SU-DHL-6 (cell line): Measurements from ENCODE around the gene DHX29.
"Not testable (repeated sequence)": the region's sequence is repeated elsewhere in the genome, so short reads cannot be mapped to it uniquely, and the experiment has no call there.

ENCODE experiments used
- H2AFZ ChIP-seq: fragments of 200-600 bp; sonication (generic); 2 replicates; pipeline ENCODE4 v1.6.1; 2014; ENCODE audit warnings: low read depth, mild to moderate bottlenecking, moderate library complexity, mixed read lengths, antibody characterized with exemption, low read length; ENCODE audit not compliant: severe bottlenecking
- H3F3A ChIP-seq: fragments of 200-600 bp; shearing (Covaris generic); 2 replicates; pipeline ENCODE4 v1.6.0; 2016; ENCODE audit warnings: antibody characterized with exemption, mild to moderate bottlenecking; ENCODE audit not compliant: insufficient read depth
- H3K27ac ChIP-seq: fragments of 200-600 bp; sonication (generic); 2 replicates; pipeline ENCODE4 v1.5.1; 2016; ENCODE audit warnings: low read depth, mild to moderate bottlenecking, low read length, moderate library complexity, mixed read lengths
- H3K27me3 ChIP-seq: fragments of 200-600 bp; sonication (generic), shearing (Covaris generic); 2 replicates; pipeline ENCODE4 v1.6.0; 2014; ENCODE audit warnings: mild to moderate bottlenecking, low read length
- H3K36me3 ChIP-seq: fragments of 200-600 bp; sonication (generic); 2 replicates; pipeline ENCODE4 v1.6.1; 2014; ENCODE audit warnings: mild to moderate bottlenecking, low read length, mixed read lengths
- H3K4me2 ChIP-seq: fragments of 300-600, 200-600 bp; shearing (Covaris generic), sonication (generic); 2 replicates; pipeline ENCODE4 v1.6.0; 2014; ENCODE audit warnings: low read length, low read depth, mild to moderate bottlenecking; ENCODE audit not compliant: poor library complexity, severe bottlenecking
- H3K4me3 ChIP-seq: fragments of 200-600 bp; sonication (generic); 2 replicates; pipeline ENCODE4 v1.5.1; 2014; ENCODE audit warnings: antibody characterized with exemption, low read length, mild to moderate bottlenecking, mixed read lengths; ENCODE audit not compliant: insufficient read depth, poor library complexity, severe bottlenecking
- H3K79me2 ChIP-seq: fragments of 200-600 bp; sonication (generic); 2 replicates; pipeline ENCODE4 v1.6.1; 2014; ENCODE audit warnings: mild to moderate bottlenecking, low read length, moderate library complexity; ENCODE audit not compliant: insufficient read depth
- H3K9ac ChIP-seq: fragments of 200-600 bp; sonication (generic); 2 replicates; pipeline ENCODE4 v1.7.0; 2014; ENCODE audit warnings: mild to moderate bottlenecking, low read length
- H3K9me2 ChIP-seq: fragments of 200-600 bp; sonication (generic); replicated peaks from 2 replicates; pipeline ENCODE4 v1.6.1; 2014; ENCODE audit warnings: low read length; ENCODE audit not compliant: insufficient read depth
- H3K9me3 ChIP-seq: fragments of 200-600 bp; sonication (generic); 2 replicates; pipeline ENCODE4 v1.6.1; 2014; ENCODE audit warnings: low read length, mixed read lengths; ENCODE audit not compliant: insufficient read depth
- H4K20me1 ChIP-seq: fragments of 200-600 bp; sonication (generic); 2 replicates; pipeline ENCODE4 v1.6.1; 2014; ENCODE audit warnings: low read depth, mild to moderate bottlenecking, antibody characterized with exemption, low read length, moderate library complexity, mixed read lengths
- EZH2phosphoT487 ChIP-seq: fragments of 200-600 bp; sonication (generic), shearing (Covaris generic); conservative IDR thresholded peaks from 2 replicates; pipeline ENCODE4 v1.6.1; 2018; ENCODE audit warnings: mild to moderate bottlenecking, antibody characterized with exemption, low read length, moderate library complexity, mixed read lengths
- TF ChIP-seq, protein P1 (sequence below): fragments of 200-600 bp; sonication (generic); IDR thresholded peaks from one replicate; pipeline ENCODE4 v1.5.1; 2017; ENCODE audit warnings: antibody characterized with exemption, mild to moderate bottlenecking, low read length, moderate library complexity; ENCODE audit not compliant: insufficient read depth, poor library complexity, severe bottlenecking

Gene DHX29

DNA sequence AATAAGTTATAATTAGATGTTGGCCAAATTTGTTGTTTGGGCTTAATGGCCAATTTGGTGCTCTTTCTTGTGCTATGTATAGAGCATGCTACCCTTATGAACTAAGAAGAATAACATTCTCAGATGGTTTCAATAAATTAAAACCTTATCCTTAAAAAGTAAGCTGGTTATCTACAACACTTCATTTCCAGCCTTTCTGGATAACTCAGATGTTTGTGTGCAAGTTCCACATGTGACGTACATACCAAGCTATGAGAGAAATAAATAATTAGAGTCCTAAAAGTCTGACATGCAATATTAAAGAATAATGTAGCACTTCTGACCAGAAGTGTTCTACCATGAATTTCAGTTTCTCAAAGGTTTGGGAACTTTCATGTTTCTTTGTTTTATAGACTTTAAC is 12.0 kb upstream of the DHX29 start:
- Histone ChIP-seq H4K20me1 (peaks cover 24% of the 10 kb centered on the region), H3K27ac (no peak overlapping the region), H3F3A (peaks cover 32% of the 10 kb centered on the region)

DNA sequence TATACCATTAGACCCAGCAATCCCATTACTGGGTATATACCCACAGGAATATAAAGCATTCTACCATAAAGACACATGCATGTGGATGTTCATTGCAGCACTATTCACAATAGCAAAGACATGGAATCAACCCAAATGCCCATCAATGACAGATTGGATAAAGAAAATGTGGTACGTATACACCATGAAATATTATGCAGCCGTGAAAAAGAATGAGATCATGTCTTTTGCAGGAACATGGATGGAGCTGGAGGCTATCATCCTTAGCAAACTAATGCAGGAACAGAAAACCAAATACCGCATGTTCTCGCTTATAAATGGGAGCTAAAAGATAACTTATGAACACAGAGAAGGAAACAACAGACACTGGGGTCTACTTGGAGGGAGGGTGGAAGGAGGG is 10.7 kb upstream of the DHX29 start:
- not testable (repeated sequence) for H2AFZ ChIP-seq, H3K9me2 ChIP-seq, H3K4me3 ChIP-seq, H3K9ac ChIP-seq, H3K36me3 ChIP-seq, H3K4me2 ChIP-seq, H3K9me3 ChIP-seq, H3K27ac ChIP-seq, H3K27me3 ChIP-seq
- H3F3A ChIP-seq, result peaks cover 25% of the 10 kb centered on the region
- peaks cover 100% of the 10 kb centered on the region for H3K79me2 ChIP-seq
- peaks cover 24% of the 10 kb centered on the region for H4K20me1 ChIP-seq

More for the DNA sequence above, 12.0 kb upstream of the DHX29 start:
- H3K9me2 ChIP-seq, result no peaks in the 10 kb centered on the region
- H3K9me3 ChIP-seq, result no peaks in the 10 kb centered on the region
- no peak overlapping the region for H2AFZ ChIP-seq
- peaks cover 96% of the 10 kb centered on the region for H3K79me2 ChIP-seq
- peaks cover 10% of the 10 kb centered on the region for H3K36me3 ChIP-seq
- H3K27me3 ChIP-seq, result no peaks in the 10 kb centered on the region
- H3K9ac ChIP-seq, result no peak overlapping the region
- no peak overlapping the region for H3K4me3 ChIP-seq
- no peak overlapping the region for H3K4me2 ChIP-seq
- TF ChIP-seq EZH2phosphoT487, result no peak
- TF ChIP-seq, protein P1, sequence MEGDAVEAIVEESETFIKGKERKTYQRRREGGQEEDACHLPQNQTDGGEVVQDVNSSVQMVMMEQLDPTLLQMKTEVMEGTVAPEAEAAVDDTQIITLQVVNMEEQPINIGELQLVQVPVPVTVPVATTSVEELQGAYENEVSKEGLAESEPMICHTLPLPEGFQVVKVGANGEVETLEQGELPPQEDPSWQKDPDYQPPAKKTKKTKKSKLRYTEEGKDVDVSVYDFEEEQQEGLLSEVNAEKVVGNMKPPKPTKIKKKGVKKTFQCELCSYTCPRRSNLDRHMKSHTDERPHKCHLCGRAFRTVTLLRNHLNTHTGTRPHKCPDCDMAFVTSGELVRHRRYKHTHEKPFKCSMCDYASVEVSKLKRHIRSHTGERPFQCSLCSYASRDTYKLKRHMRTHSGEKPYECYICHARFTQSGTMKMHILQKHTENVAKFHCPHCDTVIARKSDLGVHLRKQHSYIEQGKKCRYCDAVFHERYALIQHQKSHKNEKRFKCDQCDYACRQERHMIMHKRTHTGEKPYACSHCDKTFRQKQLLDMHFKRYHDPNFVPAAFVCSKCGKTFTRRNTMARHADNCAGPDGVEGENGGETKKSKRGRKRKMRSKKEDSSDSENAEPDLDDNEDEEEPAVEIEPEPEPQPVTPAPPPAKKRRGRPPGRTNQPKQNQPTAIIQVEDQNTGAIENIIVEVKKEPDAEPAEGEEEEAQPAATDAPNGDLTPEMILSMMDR, result no peak

DNA sequence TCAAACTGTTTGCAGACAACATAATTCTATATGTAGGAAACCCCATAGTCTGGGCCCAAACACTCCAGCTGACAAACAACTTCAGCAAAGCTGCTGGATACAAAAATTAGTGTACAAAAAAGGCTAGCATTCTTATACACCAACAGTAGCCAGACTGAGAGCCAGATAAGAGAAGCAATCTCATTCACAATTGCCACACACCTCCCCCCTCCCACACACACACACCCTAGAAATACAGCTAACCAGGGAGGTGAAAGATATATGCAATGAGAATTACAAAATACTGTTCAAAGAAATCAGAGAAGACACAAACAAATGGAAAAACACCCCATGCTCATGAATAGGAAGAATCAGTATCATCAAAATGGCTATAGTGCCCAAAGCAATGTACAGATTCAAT is 9.3 kb upstream of the DHX29 start:
- Histone ChIP-seq H3K27me3 (no peaks in the 10 kb centered on the region), H3K9me3 (no peaks in the 10 kb centered on the region), H3K4me2 (no peak overlapping the region), H3K9ac (no peak overlapping the region), H3K36me3 (no peaks in the 10 kb centered on the region), H3K9me2 (no peaks in the 10 kb centered on the region), H3K4me3 (no peak overlapping the region), H3K27ac (no peak overlapping the region), H2AFZ (no peak overlapping the region), H4K20me1 (peaks cover 16% of the 10 kb centered on the region; the same call in 1 of the 2 replicates), H3K79me2 (peaks cover 100% of the 10 kb centered on the region), H3F3A (peaks cover 11% of the 10 kb centered on the region)
- no peak for TF ChIP-seq EZH2phosphoT487
- TF ChIP-seq, protein P1, result no peak

DNA sequence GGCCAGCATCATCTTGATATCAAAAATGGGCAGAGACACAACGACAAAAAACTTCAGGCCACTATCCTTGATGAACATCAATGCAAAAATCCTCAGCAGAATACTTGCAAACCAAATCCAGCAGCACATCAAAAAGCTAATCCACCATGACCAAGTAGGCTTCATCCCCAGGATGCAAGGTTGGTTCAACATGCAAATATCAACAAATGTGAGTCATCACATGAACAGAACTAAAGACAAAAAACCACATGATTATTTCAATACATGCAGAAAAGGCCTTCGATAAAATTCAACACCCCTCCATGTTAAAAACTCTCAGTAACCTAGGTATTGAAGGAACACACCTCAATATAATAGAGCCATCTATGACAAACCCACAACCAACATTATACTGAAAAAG is 8.8 kb upstream of the DHX29 start:
- H4K20me1 ChIP-seq, result peaks cover 14% of the 10 kb centered on the region; the same call in 1 of the 2 replicates
- H3K27me3 ChIP-seq, result no peaks in the 10 kb centered on the region
- H3K9me2 ChIP-seq, result no peaks in the 10 kb centered on the region
- H3K27ac ChIP-seq, result no peak overlapping the region
- TF ChIP-seq, protein P1, result no peak
- TF ChIP-seq EZH2phosphoT487, result no peak
- no peak overlapping the region for H3K9ac ChIP-seq
- H2AFZ ChIP-seq, result no peak overlapping the region
- H3K4me2 ChIP-seq, result no peak overlapping the region
- peaks cover 100% of the 10 kb centered on the region for H3K79me2 ChIP-seq
- no peak overlapping the region for H3K4me3 ChIP-seq
- H3F3A ChIP-seq, result peaks cover 11% of the 10 kb centered on the region
- peaks cover 5% of the 10 kb centered on the region; the same call in 1 of the 2 replicates for H3K36me3 ChIP-seq
- H3K9me3 ChIP-seq, result no peaks in the 10 kb centered on the region
